Fibroblast of skin of left quadriceps (primary cell): ENCODE measurements around the gene PAPSS1.
"Not testable (repeated sequence)": the region's sequence is repeated elsewhere in the genome, so short reads cannot be mapped to it uniquely, and the experiment has no call there.

Experiments used
- DNase-seq, 2 experiments: peaks; one replicate each; pipeline ENCODE4 v3.0.0-alpha.2; 2013; ENCODE audit warnings: low read depth in 2 of 2

PAPSS1 gene

GRCh38 chr4:107689912-107690587 is 30.0 kb downstream of the PAPSS1 start:
- peak; percentile 57 to 59 for DNase-seq

- DNase-seq, result no peak
These were observed 31.6 kb downstream of the PAPSS1 start for GRCh38 chr4:107688421-107688820.

- DNase-seq, result no peak
These were observed 34.3 kb downstream of the PAPSS1 start for GRCh38 chr4:107685740-107686139.

- no peak for DNase-seq
These were observed 36.2 kb downstream of the PAPSS1 start for GRCh38 chr4:107683873-107684272.

GRCh38 chr4:107682306-107682705 is 37.7 kb downstream of the PAPSS1 start:
- no peak for DNase-seq

GRCh38 chr4:107669068-107669467 is 51.0 kb downstream of the PAPSS1 start:
- no peak for DNase-seq

- no peak for DNase-seq
These were observed 53.9 kb downstream of the PAPSS1 start for GRCh38 chr4:107666134-107666533.

GRCh38 chr4:107665001-107665400 is 55.0 kb downstream of the PAPSS1 start:
- DNase-seq, result no peak

- DNase-seq, result no peak
These were observed 61.4 kb downstream of the PAPSS1 start for GRCh38 chr4:107658400-107659336.

GRCh38 chr4:107655289-107655688 is 64.7 kb downstream of the PAPSS1 start:
- DNase-seq, result no peak

- DNase-seq, result no peak
These were observed 65.3 kb downstream of the PAPSS1 start for GRCh38 chr4:107654694-107655093.

- DNase-seq, result not testable (repeated sequence)
These were observed 68.6 kb downstream of the PAPSS1 start for GRCh38 chr4:107651408-107651807.

- no peak for DNase-seq
These were observed 69.8 kb downstream of the PAPSS1 start for GRCh38 chr4:107650251-107650650.

GRCh38 chr4:107648178-107648991 is 71.6 kb downstream of the PAPSS1 start:
- DNase-seq, result no peak

GRCh38 chr4:107647591-107647990 is 72.4 kb downstream of the PAPSS1 start:
- DNase-seq, result peak; percentile 63 to 67

GRCh38 chr4:107645604-107646003 is 74.4 kb downstream of the PAPSS1 start:
- DNase-seq, result no peak

- peak; percentile 20 to 31 for DNase-seq
These were observed 77.0 kb downstream of the PAPSS1 start for GRCh38 chr4:107643021-107643420.

GRCh38 chr4:107640878-107641277 is 79.2 kb downstream of the PAPSS1 start:
- DNase-seq, result no peak

GRCh38 chr4:107640197-107640596 is 79.8 kb downstream of the PAPSS1 start:
- DNase-seq, result no peak

- no peak for DNase-seq
These were observed 84.3 kb downstream of the PAPSS1 start for GRCh38 chr4:107635735-107636134.

GRCh38 chr4:107631560-107631959 is 88.5 kb downstream of the PAPSS1 start:
- DNase-seq, result no peak

GRCh38 chr4:107630185-107630705 is 89.8 kb downstream of the PAPSS1 start:
- DNase-seq, result no peak
